ENCODE results near the gene NCSTN. TPM values are rescaled to one million over a fixed set of nuclear protein-coding genes. Genes with fewer than 3 reads are reported as not detected.

NCSTN gene
- total RNA-seq, 1 experiment from 2014 or later, result 58.0 TPM

DNA sequence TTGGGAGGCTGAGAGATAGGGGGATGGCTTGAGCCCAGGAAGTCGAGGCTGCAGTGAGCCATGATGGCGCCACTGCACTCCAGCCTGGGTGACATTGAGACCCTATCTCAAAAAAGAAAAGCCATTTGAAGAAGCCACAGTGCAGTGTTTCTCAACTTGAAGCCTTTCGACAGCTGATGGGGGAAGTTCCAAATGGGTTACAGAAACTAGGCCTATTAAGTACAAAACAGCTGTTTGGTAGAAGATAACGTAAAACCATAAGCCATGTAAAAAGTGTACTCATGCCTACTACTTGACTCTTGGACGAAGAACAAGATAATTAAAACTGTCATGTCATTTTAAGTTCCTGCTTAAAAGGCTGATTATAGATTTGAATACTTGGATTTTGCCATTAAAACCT is 16.8 kb upstream of the NCSTN start:
- Histone ChIP-seq H3K27me3 (replicated peaks; ENCODE audit: insufficient read depth, low read depth, low read length, poor library complexity) (no peaks in the 10 kb centered on the region), H3K4me1 (ENCODE audit: insufficient read depth, low read length, poor library complexity, severe bottlenecking) (no peaks in the 10 kb centered on the region), H3K36me3 (ENCODE audit: insufficient read depth, low read length, poor library complexity, severe bottlenecking) (peaks cover 91% of the 10 kb centered on the region), H3K9me3 (ENCODE audit: low read depth, low read length, poor library complexity, severe bottlenecking) (no peaks in the 10 kb centered on the region), H3K27ac (ENCODE audit: low read depth, low read length, poor library complexity, severe bottlenecking) (no peak overlapping the region), H3K4me3 (ENCODE audit: low read depth, low read length, poor library complexity, severe bottlenecking) (no peak overlapping the region)
- no peak for DNase-seq (ENCODE audit: low spot score)
- BruUV-seq (replicated peaks), result no TSS peak
- intact Hi-C loops (cut with micrococcal nuclease; ENCODE audit: unreplicated experiment), result no loop called here
- ChIA-PET POLR2A (ENCODE audit: low non-redundant PET) (no interaction called here), CTCF (no interaction called here)
- TF ChIP-seq EZH2 (IDR thresholded peaks at IDR 0.05; ENCODE audit: borderline replicate concordance, low read depth, low read length, poor library complexity, severe bottlenecking), result no peak
- TF ChIP-seq, protein P1, sequence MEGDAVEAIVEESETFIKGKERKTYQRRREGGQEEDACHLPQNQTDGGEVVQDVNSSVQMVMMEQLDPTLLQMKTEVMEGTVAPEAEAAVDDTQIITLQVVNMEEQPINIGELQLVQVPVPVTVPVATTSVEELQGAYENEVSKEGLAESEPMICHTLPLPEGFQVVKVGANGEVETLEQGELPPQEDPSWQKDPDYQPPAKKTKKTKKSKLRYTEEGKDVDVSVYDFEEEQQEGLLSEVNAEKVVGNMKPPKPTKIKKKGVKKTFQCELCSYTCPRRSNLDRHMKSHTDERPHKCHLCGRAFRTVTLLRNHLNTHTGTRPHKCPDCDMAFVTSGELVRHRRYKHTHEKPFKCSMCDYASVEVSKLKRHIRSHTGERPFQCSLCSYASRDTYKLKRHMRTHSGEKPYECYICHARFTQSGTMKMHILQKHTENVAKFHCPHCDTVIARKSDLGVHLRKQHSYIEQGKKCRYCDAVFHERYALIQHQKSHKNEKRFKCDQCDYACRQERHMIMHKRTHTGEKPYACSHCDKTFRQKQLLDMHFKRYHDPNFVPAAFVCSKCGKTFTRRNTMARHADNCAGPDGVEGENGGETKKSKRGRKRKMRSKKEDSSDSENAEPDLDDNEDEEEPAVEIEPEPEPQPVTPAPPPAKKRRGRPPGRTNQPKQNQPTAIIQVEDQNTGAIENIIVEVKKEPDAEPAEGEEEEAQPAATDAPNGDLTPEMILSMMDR (conservative IDR thresholded peaks at IDR 0.05; ENCODE audit: low read depth, low read length), result no peak

DNA sequence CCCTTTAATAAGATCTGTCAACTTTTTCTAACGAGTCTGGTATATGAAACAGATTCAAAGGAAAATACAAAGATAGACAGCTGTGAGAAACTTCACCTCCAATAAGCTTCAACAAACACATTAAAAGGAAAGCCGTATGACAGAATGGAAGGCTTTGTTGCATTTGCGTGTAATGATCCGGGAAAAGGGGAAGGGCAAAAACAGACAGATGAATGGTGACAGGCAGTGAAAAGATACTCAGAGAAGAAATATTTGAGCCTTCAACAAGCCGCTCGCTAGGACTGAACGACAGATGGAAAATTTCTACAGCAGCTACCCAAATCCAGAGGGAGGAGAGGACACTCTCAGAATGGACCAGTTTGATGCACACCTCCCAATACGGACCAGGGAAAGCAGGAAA is 15.0 kb upstream of the NCSTN start:
- no peak for TF ChIP-seq EZH2 (IDR thresholded peaks at IDR 0.05; ENCODE audit: borderline replicate concordance, low read depth, low read length, poor library complexity, severe bottlenecking)
- TF ChIP-seq, protein P1 (conservative IDR thresholded peaks at IDR 0.05; ENCODE audit: low read depth, low read length), result no peak
- Histone ChIP-seq H3K27me3 (replicated peaks; ENCODE audit: insufficient read depth, low read depth, low read length, poor library complexity) (no peaks in the 10 kb centered on the region), H3K36me3 (ENCODE audit: insufficient read depth, low read length, poor library complexity, severe bottlenecking) (peaks cover 94% of the 10 kb centered on the region), H3K27ac (ENCODE audit: low read depth, low read length, poor library complexity, severe bottlenecking) (no peak overlapping the region), H3K9me3 (ENCODE audit: low read depth, low read length, poor library complexity, severe bottlenecking) (no peaks in the 10 kb centered on the region), H3K4me3 (ENCODE audit: low read depth, low read length, poor library complexity, severe bottlenecking) (no peak overlapping the region), H3K4me1 (ENCODE audit: insufficient read depth, low read length, poor library complexity, severe bottlenecking) (no peaks in the 10 kb centered on the region)
- intact Hi-C loops (cut with micrococcal nuclease; ENCODE audit: unreplicated experiment), result no loop called here
- CTCF ChIA-PET, result no interaction called here
- BruUV-seq (replicated peaks), result no TSS peak
- no peak for DNase-seq (ENCODE audit: low spot score)
- POLR2A ChIA-PET (ENCODE audit: low non-redundant PET), result interaction anchor here (0.6 kb wide), 1 partner anchor 180 kb away, joined by 3 read pairs; no protein-coding TSS in a partner anchor

DNA sequence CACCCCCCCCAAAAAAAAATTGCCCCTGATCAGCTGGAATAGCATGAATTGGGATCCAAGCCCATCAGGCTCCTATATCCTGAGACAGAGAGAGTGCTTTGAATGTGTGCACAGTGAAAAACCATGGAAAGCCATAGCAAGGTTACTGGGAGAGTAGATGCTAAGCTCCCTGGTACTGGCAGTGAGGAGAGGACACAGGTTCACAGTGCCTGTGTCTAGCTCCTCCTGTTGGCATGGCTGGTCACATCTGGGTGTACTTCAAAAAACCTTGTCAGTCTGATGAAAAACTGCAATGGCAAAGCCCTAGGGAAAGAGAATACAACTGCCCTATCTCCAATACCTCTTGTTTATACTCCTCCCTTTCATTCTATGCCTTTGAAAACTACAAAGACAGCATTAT is 13.1 kb upstream of the NCSTN start:
- peak; percentile 4 for DNase-seq (ENCODE audit: low spot score)
- no TSS peak for BruUV-seq (replicated peaks)
- intact Hi-C loops (cut with micrococcal nuclease; ENCODE audit: unreplicated experiment), result no loop called here
- H3K27ac ChIP-seq (ENCODE audit: low read depth, low read length, poor library complexity, severe bottlenecking), result no peak overlapping the region
- POLR2A ChIA-PET (ENCODE audit: low non-redundant PET), result interaction anchor here (0.6 kb wide), 1 partner anchor 78 kb away, joined by 3 read pairs; no protein-coding TSS in a partner anchor
- no peaks in the 10 kb centered on the region for H3K27me3 ChIP-seq (replicated peaks; ENCODE audit: insufficient read depth, low read depth, low read length, poor library complexity)
- H3K36me3 ChIP-seq (ENCODE audit: insufficient read depth, low read length, poor library complexity, severe bottlenecking), result peaks cover 97% of the 10 kb centered on the region
- H3K4me1 ChIP-seq (ENCODE audit: insufficient read depth, low read length, poor library complexity, severe bottlenecking), result no peaks in the 10 kb centered on the region
- TF ChIP-seq, protein P1 (conservative IDR thresholded peaks at IDR 0.05; ENCODE audit: low read depth, low read length), result no peak
- TF ChIP-seq EZH2 (IDR thresholded peaks at IDR 0.05; ENCODE audit: borderline replicate concordance, low read depth, low read length, poor library complexity, severe bottlenecking), result no peak
- no peaks in the 10 kb centered on the region for H3K9me3 ChIP-seq (ENCODE audit: low read depth, low read length, poor library complexity, severe bottlenecking)
- CTCF ChIA-PET, result no interaction called here
- no peak overlapping the region for H3K4me3 ChIP-seq (ENCODE audit: low read depth, low read length, poor library complexity, severe bottlenecking)
